ENCODE measurements around the gene SPG21. TPM values are rescaled to one million over a fixed set of nuclear protein-coding genes. Genes with fewer than 3 reads are reported as not detected.

The SPG21 gene
- total RNA-seq, 2 donors from 2014 or later: 52.2 to 57.9 TPM

GRCh38 chr15:64925335-64926330 lies 64.1 kb downstream of the SPG21 start:
- Mint-ChIP-seq H3K27me3 (ENCODE audit: low read depth) (no peaks in the 10 kb centered on the region), H3K9me3 (no peaks in the 10 kb centered on the region), H3K27ac (no peak overlapping the region), H3K4me1 (ENCODE audit: low read depth) (peaks cover 7% of the 10 kb centered on the region), H3K4me3 (no peak overlapping the region), H3K36me3 (ENCODE audit: insufficient read depth in 2 of 2) (no peaks in the 10 kb centered on the region)
- DNase-seq (no peak), ATAC-seq (replicated peaks in 1 of 2) (no peak)

GRCh38 chr15:64923546-64923945 lies 66.2 kb downstream of the SPG21 start:
- DNase-seq (no peak), ATAC-seq (replicated peaks in 1 of 2) (no peak)
- Mint-ChIP-seq H3K27ac (no peak overlapping the region), H3K4me1 (ENCODE audit: low read depth) (peaks cover 7% of the 10 kb centered on the region), H3K9me3 (no peaks in the 10 kb centered on the region), H3K4me3 (no peak overlapping the region), H3K36me3 (ENCODE audit: insufficient read depth in 2 of 2) (no peaks in the 10 kb centered on the region), H3K27me3 (ENCODE audit: low read depth) (no peaks in the 10 kb centered on the region)

DNA sequence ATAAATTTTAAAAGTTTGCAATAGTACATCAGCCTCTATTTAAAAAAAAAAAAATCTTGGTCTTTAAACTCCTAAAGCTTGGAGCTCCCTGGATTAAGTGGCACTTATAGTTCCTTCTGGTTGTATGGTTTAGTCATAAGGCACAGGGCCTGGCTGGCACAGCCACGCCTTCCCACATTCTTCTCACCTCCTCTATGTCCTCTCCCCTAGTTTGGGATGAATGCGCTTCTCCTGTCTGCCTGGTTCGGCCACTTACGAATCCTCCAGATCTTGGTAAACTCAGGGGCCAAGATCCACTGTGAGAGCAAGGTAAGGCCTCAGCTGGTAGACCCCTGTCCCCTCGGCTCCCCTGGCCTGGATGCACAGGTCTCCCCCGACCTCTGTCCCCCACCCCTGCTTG lies 68.0 kb downstream of the SPG21 start:
- DNase-seq (no peak), ATAC-seq (replicated peaks in 1 of 2) (no peak)

GRCh38 chr15:64919721-64920120 lies 70.0 kb downstream of the SPG21 start:
- no peaks in the 10 kb centered on the region for H3K4me1 Mint-ChIP-seq (ENCODE audit: low read depth)
- H3K27me3 Mint-ChIP-seq (ENCODE audit: low read depth): no peaks in the 10 kb centered on the region
- no peaks in the 10 kb centered on the region for H3K36me3 Mint-ChIP-seq (ENCODE audit: insufficient read depth in 2 of 2)
- H3K4me3 Mint-ChIP-seq: no peak overlapping the region
- no peak for DNase-seq
- H3K27ac Mint-ChIP-seq: no peak overlapping the region
- ATAC-seq (replicated peaks in 1 of 2): no peak
- H3K9me3 Mint-ChIP-seq: no peaks in the 10 kb centered on the region

More for the DNA sequence above, 68.0 kb downstream of the SPG21 start:
- Mint-ChIP-seq H3K27ac (no peak overlapping the region), H3K4me3 (no peak overlapping the region), H3K36me3 (ENCODE audit: insufficient read depth in 2 of 2) (no peaks in the 10 kb centered on the region), H3K9me3 (no peaks in the 10 kb centered on the region), H3K27me3 (ENCODE audit: low read depth) (no peaks in the 10 kb centered on the region), H3K4me1 (ENCODE audit: low read depth) (no peaks in the 10 kb centered on the region)

DNA sequence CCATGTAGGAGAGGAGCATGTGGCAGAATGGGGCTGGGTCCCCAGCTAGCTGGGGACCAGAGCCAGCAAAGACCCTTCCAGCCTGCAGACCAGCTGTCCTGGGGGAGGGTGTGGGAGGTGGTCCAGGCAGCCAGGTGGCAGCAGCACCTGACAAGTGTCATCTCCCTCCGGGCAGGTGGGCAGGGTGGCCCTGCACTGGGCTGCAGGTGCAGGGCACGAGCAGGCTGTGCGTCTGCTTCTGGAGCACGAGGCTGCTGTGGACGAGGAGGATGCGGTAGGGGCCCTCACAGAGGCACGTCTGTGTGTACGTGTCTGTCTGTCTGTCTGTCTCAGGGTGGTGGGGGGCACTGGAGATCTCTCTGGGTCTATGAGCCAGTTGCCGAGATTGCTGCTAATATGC lies 72.5 kb downstream of the SPG21 start:
- no peak overlapping the region for H3K4me3 Mint-ChIP-seq
- H3K4me1 Mint-ChIP-seq (ENCODE audit: low read depth): no peaks in the 10 kb centered on the region
- ATAC-seq (replicated peaks in 1 of 2) (no peak), DNase-seq (no peak)
- no peaks in the 10 kb centered on the region for H3K27me3 Mint-ChIP-seq (ENCODE audit: low read depth)
- no peaks in the 10 kb centered on the region for H3K9me3 Mint-ChIP-seq
- no peaks in the 10 kb centered on the region for H3K36me3 Mint-ChIP-seq (ENCODE audit: insufficient read depth in 2 of 2)
- H3K27ac Mint-ChIP-seq: no peak overlapping the region

- Mint-ChIP-seq H3K4me1 (ENCODE audit: low read depth) (peaks cover 2% of the 10 kb centered on the region), H3K4me3 (no peak overlapping the region), H3K27ac (no peak overlapping the region), H3K9me3 (no peaks in the 10 kb centered on the region), H3K36me3 (ENCODE audit: insufficient read depth in 2 of 2) (no peaks in the 10 kb centered on the region), H3K27me3 (ENCODE audit: low read depth) (peaks cover 2% of the 10 kb centered on the region)
- ATAC-seq (replicated peaks in 1 of 2): no peak
- no peak for DNase-seq
These were observed 73.3 kb downstream of the SPG21 start for GRCh38 chr15:64916365-64916764.

- peaks cover 8% of the 10 kb centered on the region for H3K4me1 Mint-ChIP-seq (ENCODE audit: low read depth)
- H3K4me3 Mint-ChIP-seq: no peak overlapping the region
- H3K36me3 Mint-ChIP-seq (ENCODE audit: insufficient read depth in 2 of 2): no peaks in the 10 kb centered on the region
- no peak overlapping the region for H3K27ac Mint-ChIP-seq
- DNase-seq: no peak
- ATAC-seq (replicated peaks in 1 of 2): no peak
- H3K27me3 Mint-ChIP-seq (ENCODE audit: low read depth): peaks cover 9% of the 10 kb centered on the region
- H3K9me3 Mint-ChIP-seq: no peaks in the 10 kb centered on the region
These were observed 74.0 kb downstream of the SPG21 start for GRCh38 chr15:64915518-64916227.

Other genes with a start within 250 kb of the SPG21 start
- gene RBPMS2, start 214.3 kb downstream of the SPG21 start, total RNA-seq: under 1 TPM in 1 of 2 donors, not detected in 1; 0.14 TPM
- 10 to 100 TPM; 33.3 to 39.7 TPM for gene PIF1, start 164.3 kb downstream of the SPG21 start, total RNA-seq
- 10 to 100 TPM; 14.3 to 15.3 TPM for gene PLEKHO2, start 148.0 kb downstream of the SPG21 start, total RNA-seq
- 1 to 10 TPM; 7.2 to 8.4 TPM for gene ANKDD1A, start 78.0 kb downstream of the SPG21 start, total RNA-seq
- gene MTFMT, start 39.7 kb upstream of the SPG21 start, total RNA-seq: 10 to 100 TPM; 12.9 to 18.2 TPM
- gene SLC51B, start 55.5 kb upstream of the SPG21 start, total RNA-seq: not detected
- not detected for gene RASL12, start 78.1 kb upstream of the SPG21 start, total RNA-seq
- not detected for gene KBTBD13, start 86.8 kb upstream of the SPG21 start, total RNA-seq
- gene UBAP1L, start 125.3 kb upstream of the SPG21 start, total RNA-seq: 1 to 10 TPM; 5.2 to 6.3 TPM
- gene PDCD7, start 143.9 kb upstream of the SPG21 start, total RNA-seq: 10 to 100 TPM; 47.4 to 49.0 TPM
- gene CLPX, start 195.4 kb upstream of the SPG21 start, total RNA-seq: 10 to 100 TPM; 61.9 to 64.5 TPM
- gene CILP, start 221.6 kb upstream of the SPG21 start, total RNA-seq: under 1 TPM in 1 of 2 donors, not detected in 1; 0.05 TPM

Data from activated T-cell treated with anti-CD3 and anti-CD28 coated beads, Interleukin-2, amount 50 U/mL, for 72 hours (primary cell).